Measurements from ENCODE around the gene PRR29. TPM values are rescaled to one million over a fixed set of nuclear protein-coding genes. Genes with fewer than 3 reads are reported as not detected.

PRR29 gene
- total RNA-seq, 1 experiment from 2014 or later, result 3.9 TPM

GRCh38 chr17:63989622-63990345, 8.4 kb upstream of the PRR29 start:
- in situ Hi-C loops (cut with HindIII; ENCODE audit: low pct_unique_long_range_greater_than_20kb, low sequenced_read_pairs), result no loop called here

GRCh38 chr17:63991611-63992010, 6.5 kb upstream of the PRR29 start:
- in situ Hi-C loops (cut with HindIII; ENCODE audit: low pct_unique_long_range_greater_than_20kb, low sequenced_read_pairs), result no loop called here

More at GRCh38 chr17:63989622-63990345, 8.4 kb upstream of the PRR29 start:
- DNase-seq (ENCODE audit: low read depth), result no peak

GRCh38 chr17:63993368-63993985, 4.7 kb upstream of the PRR29 start:
- in situ Hi-C loops (cut with HindIII; ENCODE audit: low pct_unique_long_range_greater_than_20kb, low sequenced_read_pairs), result no loop called here
- DNase-seq (ENCODE audit: low read depth), result no peak

More at GRCh38 chr17:63991611-63992010, 6.5 kb upstream of the PRR29 start:
- no peak for DNase-seq (ENCODE audit: low read depth)

GRCh38 chr17:63995626-63996025, 2.5 kb upstream of the PRR29 start:
- in situ Hi-C loops (cut with HindIII; ENCODE audit: low pct_unique_long_range_greater_than_20kb, low sequenced_read_pairs), result no loop called here
- no peak for DNase-seq (ENCODE audit: low read depth)

GRCh38 chr17:63996430-63997182, 1.5 kb upstream of the PRR29 start:
- no peak for DNase-seq (ENCODE audit: low read depth)
- in situ Hi-C loops (cut with HindIII; ENCODE audit: low pct_unique_long_range_greater_than_20kb, low sequenced_read_pairs), result no loop called here

- no peak for DNase-seq (ENCODE audit: low read depth)
- in situ Hi-C loops (cut with HindIII; ENCODE audit: low pct_unique_long_range_greater_than_20kb, low sequenced_read_pairs), result no loop called here
These were observed 656 bp upstream of the PRR29 start for GRCh38 chr17:63997341-63998048.

- in situ Hi-C loops (cut with HindIII; ENCODE audit: low pct_unique_long_range_greater_than_20kb, low sequenced_read_pairs), result no loop called here
- DNase-seq (ENCODE audit: low read depth), result no peak
These were observed 849 bp downstream of the PRR29 start for GRCh38 chr17:63998721-63999679.

- DNase-seq (ENCODE audit: low read depth), result no peak
- in situ Hi-C loops (cut with HindIII; ENCODE audit: low pct_unique_long_range_greater_than_20kb, low sequenced_read_pairs), result no loop called here
These were observed 1.8 kb downstream of the PRR29 start for GRCh38 chr17:63999680-64000531.

- no peak for DNase-seq (ENCODE audit: low read depth)
- in situ Hi-C loops (cut with HindIII; ENCODE audit: low pct_unique_long_range_greater_than_20kb, low sequenced_read_pairs), result no loop called here
These were observed 3.0 kb downstream of the PRR29 start for GRCh38 chr17:64001091-64001579.

- in situ Hi-C loops (cut with HindIII; ENCODE audit: low pct_unique_long_range_greater_than_20kb, low sequenced_read_pairs), result no loop called here
These were observed 3.8 kb downstream of the PRR29 start for GRCh38 chr17:64001763-64002529.

GRCh38 chr17:64002658-64003525, 4.7 kb downstream of the PRR29 start:
- no peak for DNase-seq (ENCODE audit: low read depth)
- in situ Hi-C loops (cut with HindIII; ENCODE audit: low pct_unique_long_range_greater_than_20kb, low sequenced_read_pairs), result no loop called here

More at GRCh38 chr17:64001763-64002529, 3.8 kb downstream of the PRR29 start:
- no peak for DNase-seq (ENCODE audit: low read depth)

- no peak for DNase-seq (ENCODE audit: low read depth)
- in situ Hi-C loops (cut with HindIII; ENCODE audit: low pct_unique_long_range_greater_than_20kb, low sequenced_read_pairs), result no loop called here
These were observed 5.5 kb downstream of the PRR29 start for GRCh38 chr17:64003526-64004121.

GRCh38 chr17:64004218-64004770, 6.1 kb downstream of the PRR29 start:
- in situ Hi-C loops (cut with HindIII; ENCODE audit: low pct_unique_long_range_greater_than_20kb, low sequenced_read_pairs), result no loop called here
- DNase-seq (ENCODE audit: low read depth), result no peak

GRCh38 chr17:64004903-64005733, 7.0 kb downstream of the PRR29 start:
- no peak for DNase-seq (ENCODE audit: low read depth)
- in situ Hi-C loops (cut with HindIII; ENCODE audit: low pct_unique_long_range_greater_than_20kb, low sequenced_read_pairs), result no loop called here
